CD4-positive, CD25-positive, alpha-beta regulatory T cell (primary cell): ENCODE measurements around the gene MSRB2. TPM values are rescaled to one million over a fixed set of nuclear protein-coding genes. Genes with fewer than 3 reads are reported as not detected.
"Not testable (repeated sequence)": the region's sequence is repeated elsewhere in the genome, so short reads cannot be mapped to it uniquely, and the experiment has no call there.

Experiments used
- ATAC-seq, 2 donors: fragments of 150-1000 bp; cut with Tn5 transposase; one replicate each; pipeline ENCODE4 v1.10.0; 2021; ENCODE audit warnings: low read depth in 2 of 2, moderate number of reproducible peaks in 2 of 2, moderate library complexity in 1 of 2
- DNase-seq, 3 donors: peaks; one replicate each; pipeline versions ENCODE4 v3.0.0 to v3.0.0-alpha.2; 2012 to 2022; ENCODE audit warnings: mixed read lengths in 1 of 3
- H3K27ac ChIP-seq: one replicate; pipeline ENCODE4 v1.7.0; 2013; ENCODE audit warnings: mild to moderate bottlenecking, low read length; ENCODE audit not compliant: insufficient read depth, poor library complexity, severe bottlenecking
- H3K27me3 ChIP-seq: one replicate; pipeline ENCODE4 v1.7.0; 2013; ENCODE audit warnings: low read length; ENCODE audit not compliant: control insufficient read depth, insufficient read depth
- H3K36me3 ChIP-seq: one replicate; pipeline ENCODE4 v1.7.0; 2013; ENCODE audit warnings: mild to moderate bottlenecking, low read length, moderate library complexity; ENCODE audit not compliant: control insufficient read depth, insufficient read depth
- H3K4me1 ChIP-seq: 2 replicates; pipeline ENCODE4 v1.7.0; 2013; ENCODE audit warnings: mild to moderate bottlenecking, low read length; ENCODE audit not compliant: insufficient read depth, control insufficient read depth, poor library complexity, severe bottlenecking
- H3K4me3 ChIP-seq: one replicate; pipeline ENCODE4 v1.7.0; 2013; ENCODE audit warnings: low read depth, mild to moderate bottlenecking, low read length, moderate library complexity
- H3K9me3 ChIP-seq, 2 experiments: 1 replicate in 1 of 2; 2 replicates in 1 of 2; pipeline ENCODE4 v1.7.0; 2013; ENCODE audit warnings: low read length in 2 of 2, mild to moderate bottlenecking in 1 of 2, moderate library complexity in 1 of 2; ENCODE audit not compliant: control insufficient read depth in 2 of 2
- H3K27ac Mint-ChIP-seq, 3 donors: one replicate each; pipeline ENCODE4 v1.8.0; 2020 to 2022; ENCODE audit warnings: mild to moderate bottlenecking in 3 of 3, mixed read lengths in 3 of 3, moderate library complexity in 2 of 3
- H3K27me3 Mint-ChIP-seq: one replicate; pipeline ENCODE4 v1.8.0; 2022; ENCODE audit warnings: mild to moderate bottlenecking, mixed read lengths
- H3K36me3 Mint-ChIP-seq: one replicate; pipeline ENCODE4 v1.8.0; 2020; ENCODE audit warnings: mixed read lengths
- H3K4me1 Mint-ChIP-seq, 4 donors: one replicate each; pipeline ENCODE4 v1.8.0; 2020 to 2022; ENCODE audit warnings: mixed read lengths in 4 of 4, mild to moderate bottlenecking in 1 of 4
- H3K4me3 Mint-ChIP-seq, 4 donors: one replicate each; pipeline ENCODE4 v1.8.0; 2020 to 2022; ENCODE audit warnings: mild to moderate bottlenecking in 4 of 4, mixed read lengths in 4 of 4, moderate library complexity in 3 of 4
- H3K9me3 Mint-ChIP-seq, 7 donors: one replicate each; pipeline ENCODE4 v1.8.0; 2020 to 2022; ENCODE audit warnings: mixed read lengths in 7 of 7, mild to moderate bottlenecking in 3 of 7, moderate library complexity in 2 of 7
- polyA plus RNA-seq, 4 donors: library from polyadenylated mRNA; unstranded; fragments of 300-500 nt; fragmentation: Illumina TruSeq; gene quantifications; one replicate each; pipeline ENCODE4 v1.2.3, GENCODE V29; 2021
- total RNA-seq: library from RNA; stranded (reverse); gene quantifications from one replicate; pipeline ENCODE4 v1.2.3, GENCODE V29; 2022

Gene MSRB2
- total and polyA plus RNA-seq, 5 donors from 2014 or later, result 1.3 to 9.9 (median 6.0) TPM

DNA sequence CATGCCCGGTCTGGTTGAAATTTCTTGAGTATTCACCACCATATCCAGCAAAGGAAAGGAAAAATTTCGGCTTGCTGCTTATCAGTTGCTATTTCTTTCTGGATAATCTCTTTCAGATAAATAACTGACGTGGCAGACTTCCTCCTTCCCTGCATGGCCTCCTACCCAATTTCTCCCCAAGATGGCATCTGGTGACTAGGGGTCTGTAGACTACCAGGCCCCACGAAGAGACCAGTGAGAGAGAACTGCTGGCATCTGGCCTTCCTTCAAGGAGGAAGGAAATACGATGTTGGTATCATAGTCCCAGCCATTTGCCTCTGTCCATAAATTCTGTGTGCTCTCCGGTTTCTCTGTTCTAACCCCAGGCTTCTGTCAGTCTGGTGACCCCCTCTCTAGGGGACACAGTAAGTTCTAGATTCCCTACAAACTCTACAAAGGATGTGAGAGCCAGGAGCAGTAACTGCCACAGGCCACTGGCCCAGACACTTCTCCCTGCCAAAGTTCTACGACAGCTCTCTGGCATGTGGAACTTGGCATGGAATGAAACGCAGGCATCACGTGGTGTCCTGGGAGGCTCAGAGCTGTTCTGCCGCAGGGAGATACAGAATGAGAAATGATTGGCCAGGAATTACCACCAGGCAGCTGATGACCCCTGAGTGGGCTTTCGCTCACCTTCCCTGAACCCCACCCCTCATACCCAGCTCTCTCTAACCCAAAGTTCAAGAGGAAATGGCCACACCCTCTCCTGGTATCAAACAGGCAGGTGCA lies 30.0 kb upstream of the MSRB2 start:
- H3K4me3 ChIP-seq, result no peak overlapping the region
- H3K27ac ChIP-seq, result no peak overlapping the region
- H3K4me1 Mint-ChIP-seq, result peaks cover 0 to 9% (median 3%) of the 10 kb centered on the region in 4 donors
- no peaks in the 10 kb centered on the region for H3K27me3 ChIP-seq
- no peak overlapping the region for H3K4me3 Mint-ChIP-seq
- H3K27ac Mint-ChIP-seq, result no peak overlapping the region
- no peaks in the 10 kb centered on the region for H3K4me1 ChIP-seq
- no peaks in the 10 kb centered on the region for H3K36me3 Mint-ChIP-seq
- DNase-seq (no peak), ATAC-seq (no peak)
- H3K36me3 ChIP-seq, result no peaks in the 10 kb centered on the region
- no peaks in the 10 kb centered on the region for H3K9me3 ChIP-seq
- H3K9me3 Mint-ChIP-seq, result peaks cover 0 to under 1% (median 0%) of the 10 kb centered on the region in 7 donors
- peaks cover 11% of the 10 kb centered on the region for H3K27me3 Mint-ChIP-seq

DNA sequence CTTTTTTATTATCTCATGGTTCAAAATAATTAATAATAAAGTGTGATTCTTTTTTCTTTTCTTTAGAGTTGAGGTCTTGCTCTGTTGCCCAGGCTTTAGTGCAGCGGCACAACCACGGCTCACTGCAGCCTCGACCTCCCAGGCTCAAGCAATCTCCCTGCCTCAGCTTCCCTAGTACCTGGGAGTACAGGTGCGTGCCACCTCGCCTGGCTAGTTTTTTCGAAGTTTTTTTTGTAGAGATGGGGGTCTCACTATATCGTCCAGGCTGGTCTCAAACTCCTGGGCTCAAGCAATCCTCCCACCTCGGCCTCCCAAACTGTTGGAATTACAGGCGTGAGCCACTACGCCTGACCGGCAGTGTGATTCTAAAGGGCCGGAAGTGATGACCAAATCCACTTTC lies 28.0 kb upstream of the MSRB2 start:
- H3K27me3 Mint-ChIP-seq, result peaks cover 10% of the 10 kb centered on the region
- H3K4me3 ChIP-seq, result no peak overlapping the region
- no peak overlapping the region for H3K4me3 Mint-ChIP-seq
- H3K9me3 ChIP-seq, result no peaks in the 10 kb centered on the region
- H3K36me3 Mint-ChIP-seq, result no peaks in the 10 kb centered on the region
- H3K27ac ChIP-seq, result no peak overlapping the region
- H3K4me1 ChIP-seq, result no peaks in the 10 kb centered on the region
- ATAC-seq (no peak), DNase-seq (no peak)
- H3K36me3 ChIP-seq, result no peaks in the 10 kb centered on the region
- H3K4me1 Mint-ChIP-seq, result peaks cover 0 to 9% (median 3%) of the 10 kb centered on the region in 4 donors
- H3K9me3 Mint-ChIP-seq, result no peaks in the 10 kb centered on the region
- no peaks in the 10 kb centered on the region for H3K27me3 ChIP-seq
- H3K27ac Mint-ChIP-seq, result no peak overlapping the region

DNA sequence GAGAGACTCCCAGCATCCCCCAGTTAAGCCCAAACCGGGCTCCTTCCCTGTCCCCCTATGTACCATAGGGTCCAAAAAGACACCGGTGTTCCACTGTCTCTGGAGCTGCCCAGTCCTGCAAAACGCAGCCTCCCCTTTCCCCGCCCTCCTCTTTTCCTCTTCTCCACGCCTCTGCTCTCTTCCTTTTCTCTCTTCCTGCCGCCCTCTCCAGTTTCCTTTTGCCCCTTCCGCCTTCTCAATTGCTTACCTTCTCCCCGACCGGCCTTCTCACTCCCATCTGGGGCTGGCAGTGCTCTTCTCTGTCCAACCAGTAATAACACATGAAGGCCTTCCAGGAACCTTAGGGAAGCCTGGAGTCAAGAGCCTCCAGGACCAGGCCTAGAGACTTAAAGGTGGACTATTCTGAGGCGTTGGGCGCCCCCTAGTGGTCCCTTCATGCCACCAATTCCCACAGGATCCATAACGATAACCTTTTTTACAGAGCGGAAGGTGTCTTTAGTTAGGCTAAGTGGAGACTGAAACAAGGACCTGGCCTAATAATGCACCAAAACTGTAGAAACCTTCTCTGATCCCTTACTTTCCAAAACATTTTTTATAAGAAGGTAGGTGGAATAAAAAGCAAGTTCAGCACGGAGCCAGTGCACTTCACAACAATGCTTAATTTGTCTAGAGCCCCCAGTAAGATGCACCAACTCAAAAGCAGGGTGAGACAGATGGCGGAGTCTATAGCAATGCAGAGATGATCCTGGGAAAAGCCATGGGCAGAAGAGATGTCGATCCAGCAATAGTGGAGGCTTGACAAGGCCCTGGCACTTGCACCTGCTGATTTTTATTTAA lies 27.2 kb upstream of the MSRB2 start:
- no peak overlapping the region for H3K27ac Mint-ChIP-seq
- H3K4me3 Mint-ChIP-seq, result peak overlapping the region in 1 of 4 donors; percentile 33
- DNase-seq, result peak; percentile 42 to 63 (median 48)
- Histone ChIP-seq H3K4me3 (no peak overlapping the region), H3K27ac (no peak overlapping the region), H3K36me3 (no peaks in the 10 kb centered on the region), H3K4me1 (no peaks in the 10 kb centered on the region), H3K27me3 (no peaks in the 10 kb centered on the region), H3K9me3 (no peaks in the 10 kb centered on the region)
- H3K36me3 Mint-ChIP-seq, result no peaks in the 10 kb centered on the region
- peaks cover 0 to 9% (median 3%) of the 10 kb centered on the region in 4 donors for H3K4me1 Mint-ChIP-seq
- peak in 1 of 2 donors; percentile 37 for ATAC-seq
- no peaks in the 10 kb centered on the region for H3K9me3 Mint-ChIP-seq
- H3K27me3 Mint-ChIP-seq, result peaks cover 10% of the 10 kb centered on the region

DNA sequence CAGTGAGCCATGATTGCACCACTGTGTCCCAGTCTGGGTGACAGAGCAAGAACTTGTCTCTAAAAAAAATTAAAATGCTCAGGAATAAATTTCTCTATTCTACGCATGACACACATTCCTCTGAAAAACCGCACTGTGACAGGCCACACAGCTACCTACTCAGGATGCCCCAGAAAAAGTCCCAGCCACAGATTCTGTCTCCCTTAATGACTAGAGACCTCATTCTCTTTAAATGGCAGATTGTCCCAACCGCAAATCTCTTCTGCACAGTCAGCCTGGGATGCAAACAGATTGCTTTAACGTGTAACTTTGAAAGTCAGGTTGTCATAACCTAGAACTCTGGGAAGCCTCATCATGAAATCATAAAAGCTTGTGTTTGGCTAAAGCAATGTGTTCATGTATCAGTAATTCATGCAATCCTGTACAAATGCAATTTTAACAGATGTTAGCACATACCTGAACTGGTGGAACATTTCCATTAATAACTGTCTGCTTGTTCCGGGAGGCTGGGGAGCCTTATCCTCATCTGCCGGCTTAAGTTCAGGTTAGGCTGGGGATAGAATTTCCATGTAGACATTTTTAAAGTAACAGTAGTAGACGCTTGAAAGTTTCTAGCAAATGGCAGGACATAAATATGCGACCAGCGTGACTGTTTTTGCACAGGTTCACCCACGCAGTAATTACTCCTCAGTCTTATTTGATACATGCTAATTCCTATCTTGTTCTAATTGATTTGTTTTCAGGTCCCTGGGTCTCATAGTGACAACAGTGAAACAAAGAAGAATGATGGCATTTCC lies 26.2 kb upstream of the MSRB2 start:
- ATAC-seq, result no peak
- H3K9me3 Mint-ChIP-seq, result no peaks in the 10 kb centered on the region
- H3K36me3 Mint-ChIP-seq, result no peaks in the 10 kb centered on the region
- peaks cover 15% of the 10 kb centered on the region for H3K27me3 Mint-ChIP-seq
- no peaks in the 10 kb centered on the region for H3K9me3 ChIP-seq
- no peaks in the 10 kb centered on the region for H3K4me1 ChIP-seq
- DNase-seq, result no peak
- no peak overlapping the region for H3K4me3 ChIP-seq
- H3K4me1 Mint-ChIP-seq, result peaks cover 0 to 7% (median 3%) of the 10 kb centered on the region in 4 donors
- H3K27ac ChIP-seq, result no peak overlapping the region
- H3K36me3 ChIP-seq, result no peaks in the 10 kb centered on the region
- no peak overlapping the region for H3K4me3 Mint-ChIP-seq
- no peaks in the 10 kb centered on the region for H3K27me3 ChIP-seq
- no peak overlapping the region for H3K27ac Mint-ChIP-seq

DNA sequence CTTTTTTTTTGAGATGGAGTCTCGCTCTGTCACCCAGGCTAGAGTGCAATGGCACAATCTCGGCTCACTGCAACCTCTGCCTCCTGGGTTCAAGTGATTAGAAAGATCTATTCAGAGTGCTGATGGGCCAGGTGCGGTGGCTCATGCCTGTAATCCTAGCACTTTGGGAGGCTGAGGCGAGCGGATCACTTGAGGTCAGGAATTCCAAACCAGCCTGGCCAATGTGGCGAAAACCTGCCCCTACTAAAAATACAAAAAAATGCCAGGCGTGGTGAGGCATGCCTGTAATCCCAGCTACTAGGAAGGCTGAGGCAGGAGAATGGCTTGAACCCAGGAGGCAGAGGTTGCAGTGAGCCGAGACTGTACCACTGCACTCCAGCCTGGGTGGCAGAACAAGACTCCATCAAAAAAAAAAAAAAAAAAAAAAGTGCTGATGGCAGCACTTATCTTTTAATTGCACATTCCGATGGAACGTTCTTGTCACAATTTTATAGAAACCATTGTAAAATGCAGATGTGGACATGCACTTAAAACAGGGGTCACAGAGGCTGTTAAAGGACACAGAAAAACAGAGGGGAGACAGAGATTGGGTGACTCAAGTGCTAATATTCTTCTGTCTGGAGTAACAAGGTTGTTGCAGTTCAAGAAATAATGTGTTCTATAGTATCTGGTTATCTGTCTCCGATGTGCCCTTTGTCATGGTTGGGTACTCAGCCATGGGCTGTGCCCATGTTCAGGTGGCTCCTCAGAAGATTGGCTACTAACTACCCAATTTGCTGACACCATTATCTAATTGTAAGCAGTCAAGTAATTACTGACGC lies 25.1 kb upstream of the MSRB2 start:
- ATAC-seq, H3K27ac ChIP-seq, H3K4me3 ChIP-seq, H3K9me3 ChIP-seq, H3K36me3 ChIP-seq, DNase-seq, H3K9me3 Mint-ChIP-seq, H3K4me3 Mint-ChIP-seq, H3K27ac Mint-ChIP-seq, H3K4me1 Mint-ChIP-seq, H3K27me3 ChIP-seq, H3K4me1 ChIP-seq, H3K36me3 Mint-ChIP-seq: not testable (repeated sequence)
- H3K27me3 Mint-ChIP-seq, result peaks cover 19% of the 10 kb centered on the region

DNA sequence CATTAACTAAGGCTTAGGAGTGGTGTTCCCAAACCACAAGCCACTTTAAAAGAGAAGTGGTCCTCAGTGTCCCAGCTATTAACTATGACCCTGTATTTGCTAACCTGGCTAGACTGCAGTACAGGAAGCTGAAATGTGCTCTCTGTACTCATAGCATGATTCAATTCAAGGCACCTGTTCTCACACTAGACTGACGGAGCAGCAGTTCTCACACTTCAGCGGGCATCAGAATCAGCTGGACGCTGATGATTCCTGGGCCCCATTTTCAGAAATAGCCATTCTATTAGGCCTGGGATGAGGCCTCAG lies 24.5 kb upstream of the MSRB2 start:
- H3K27me3 Mint-ChIP-seq, result peaks cover 19% of the 10 kb centered on the region
- Histone ChIP-seq H3K27ac (no peak overlapping the region), H3K27me3 (peaks cover 2% of the 10 kb centered on the region), H3K4me1 (no peaks in the 10 kb centered on the region), H3K9me3 (no peaks in the 10 kb centered on the region), H3K4me3 (no peak overlapping the region), H3K36me3 (no peaks in the 10 kb centered on the region)
- no peak overlapping the region for H3K27ac Mint-ChIP-seq
- no peak for DNase-seq
- no peaks in the 10 kb centered on the region for H3K36me3 Mint-ChIP-seq
- H3K4me3 Mint-ChIP-seq, result no peak overlapping the region
- no peaks in the 10 kb centered on the region for H3K9me3 Mint-ChIP-seq
- no peak for ATAC-seq
- peaks cover 0 to 7% (median 3%) of the 10 kb centered on the region in 4 donors for H3K4me1 Mint-ChIP-seq

DNA sequence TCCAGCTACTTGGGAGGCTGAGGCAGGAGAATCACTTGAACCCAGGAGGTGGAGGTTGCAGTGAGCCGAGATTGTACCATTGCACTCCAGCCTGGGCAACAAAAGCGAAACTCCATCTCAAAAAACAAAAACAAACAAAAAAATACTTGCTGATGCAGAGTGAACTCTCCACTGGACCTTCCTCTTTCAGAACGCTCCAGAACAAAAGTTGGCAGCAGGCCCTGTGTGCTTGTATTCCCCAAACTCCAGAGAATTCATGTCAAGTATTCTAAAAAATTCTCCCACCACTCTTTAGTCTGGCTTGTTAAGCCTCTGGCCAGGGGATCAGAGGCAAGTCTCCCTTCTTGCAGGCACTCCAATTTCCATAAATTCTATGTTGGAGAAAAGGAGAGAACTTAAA lies 22.8 kb upstream of the MSRB2 start:
- peaks cover 24% of the 10 kb centered on the region for H3K27me3 Mint-ChIP-seq
- H3K27ac Mint-ChIP-seq, DNase-seq, H3K27me3 ChIP-seq, H3K9me3 ChIP-seq, H3K27ac ChIP-seq, H3K4me3 ChIP-seq, H3K4me3 Mint-ChIP-seq, ATAC-seq, H3K4me1 Mint-ChIP-seq, H3K4me1 ChIP-seq, H3K36me3 ChIP-seq, H3K9me3 Mint-ChIP-seq, H3K36me3 Mint-ChIP-seq: not testable (repeated sequence)
